Stimulated activated CD4-positive, alpha-beta T cell treated with anti-CD3 and anti-CD28 coated beads, Interleukin-1b, Interleukin-23, amount 100 ng/mL, for 4 hours (primary cell): ENCODE results near the gene GPR55.
"Not testable (repeated sequence)": the region's sequence is repeated elsewhere in the genome, so short reads cannot be mapped to it uniquely, and the experiment has no call there.

Experiments
- DNase-seq, 2 donors: peaks; one replicate each; pipeline ENCODE4 v3.0.0-alpha.2; 2020; ENCODE audit warnings: low read depth in 2 of 2

Gene GPR55

GRCh38 chr2:230924470-230925341 is at the start of gene GPR55:
Gene GPR55, minus strand, starts transcription at chr2:230925242. Its CDS starts 14,280 bp downstream, at chr2:230910962.
- peak; percentile 46 to 64 for DNase-seq

- peak; percentile 22 to 44 for DNase-seq
Observed at GRCh38 chr2:230974096-230974913, 49.3 kb upstream of the GPR55 start.

- DNase-seq, result no peak
Observed at GRCh38 chr2:230972046-230972445, 47.0 kb upstream of the GPR55 start.

- DNase-seq, result no peak
Observed at GRCh38 chr2:230969659-230970015, 44.6 kb upstream of the GPR55 start.

- DNase-seq, result no peak
Observed at GRCh38 chr2:230968921-230969658, 44.0 kb upstream of the GPR55 start.

GRCh38 chr2:230968314-230968713 is 43.3 kb upstream of the GPR55 start:
- DNase-seq, result not testable (repeated sequence)

- DNase-seq, result no peak
Observed at GRCh38 chr2:230967113-230967512, 42.1 kb upstream of the GPR55 start.

- DNase-seq, result no peak
Observed at GRCh38 chr2:230964136-230964730, 39.2 kb upstream of the GPR55 start.

GRCh38 chr2:230961091-230961491 is 36.0 kb upstream of the GPR55 start:
- DNase-seq, result no peak

- DNase-seq, result no peak
Observed at GRCh38 chr2:230960026-230960425, 35.0 kb upstream of the GPR55 start.

GRCh38 chr2:230958820-230959756 is 34.0 kb upstream of the GPR55 start:
- DNase-seq, result no peak

- DNase-seq, result no peak
Observed at GRCh38 chr2:230957756-230958391, 32.8 kb upstream of the GPR55 start.

GRCh38 chr2:230956827-230957755 is 32.0 kb upstream of the GPR55 start:
- peak in 1 of 2 donors; percentile 32 for DNase-seq

- DNase-seq, result no peak
Observed at GRCh38 chr2:230955163-230955737, 30.2 kb upstream of the GPR55 start.

- no peak for DNase-seq
Observed at GRCh38 chr2:230954746-230955145, 29.7 kb upstream of the GPR55 start.

GRCh38 chr2:230953845-230954244 is 28.8 kb upstream of the GPR55 start:
- no peak for DNase-seq

- DNase-seq, result no peak
Observed at GRCh38 chr2:230952226-230952956, 27.3 kb upstream of the GPR55 start.

- no peak for DNase-seq
Observed at GRCh38 chr2:230951396-230951795, 26.4 kb upstream of the GPR55 start.
